ENCODE results near the gene MYO1H. TPM values are rescaled to one million over a fixed set of nuclear protein-coding genes. Genes with fewer than 3 reads are reported as not detected.

The MYO1H gene
- total and polyA plus RNA-seq, 2 of the 8 experiments (the other 6 are each of a cell fraction or from before 2014, with no cell fraction given), result 0.03 TPM; not detected in 1

DNA sequence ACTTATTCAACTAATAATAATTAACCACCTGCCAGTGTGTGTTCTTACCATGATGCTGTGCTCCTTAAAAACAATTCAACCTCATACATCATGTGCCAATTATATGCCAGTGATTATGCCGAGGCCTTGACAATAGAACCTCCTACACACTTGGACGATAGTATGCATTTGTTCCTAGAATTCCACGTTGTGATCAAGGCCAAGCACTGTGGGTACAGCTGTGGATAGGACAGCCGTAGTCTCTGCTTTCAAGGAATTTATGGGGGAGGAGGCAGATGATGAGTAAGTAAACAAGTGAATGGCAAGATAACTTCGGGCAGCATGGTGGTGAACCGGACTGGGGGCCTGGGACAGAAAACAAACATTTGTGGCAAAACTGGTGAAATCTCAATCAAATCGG lies 18.0 kb upstream of the MYO1H start:
- no peak overlapping the region for H2AFZ ChIP-seq (ENCODE audit: low read length)
- H4K8ac ChIP-seq (ENCODE audit: extremely low read depth, insufficient read depth, low read length), result no peak overlapping the region
- H4K5ac ChIP-seq (ENCODE audit: insufficient read length, low read depth, low read length), result no peak overlapping the region
- H2BK120ac ChIP-seq (replicated peaks; ENCODE audit: low read depth, low read length), result no peak overlapping the region
- FAIRE-seq (no peak), DNase-seq (ENCODE audit: low read depth in 1 of 2, low spot score in 2 of 2) (no peak)
- ChIA-PET CTCF (ENCODE audit: partially characterized antibody) (interaction anchor here (1.1 to 1.8 kb wide), 2 partner anchors 18 to 57 kb away, joined by 4 to 5 read pairs; partner anchors contain the start of gene MYO1H), POLR2A (ENCODE audit: partially characterized antibody) (no interaction called here)
- H3K14ac ChIP-seq (ENCODE audit: insufficient read length), result no peak overlapping the region
- H2BK15ac ChIP-seq (ENCODE audit: low read length), result no peak overlapping the region
- no peak overlapping the region for H2BK20ac ChIP-seq (ENCODE audit: low read length)
- H3K9ac ChIP-seq (replicated peaks in 1 of 4; ENCODE audit: extremely low read depth in 1 of 4, low read depth in 3 of 4, low read length in 3 of 4), result no peak overlapping the region
- H4K91ac ChIP-seq (replicated peaks; ENCODE audit: insufficient read length, low read length), result no peak overlapping the region
- H3K4me2 ChIP-seq (ENCODE audit: insufficient read depth in 1 of 2, low read depth in 2 of 2, low read length in 2 of 2), result no peak overlapping the region
- no peaks in the 10 kb centered on the region for H4K20me1 ChIP-seq (replicated peaks in 1 of 2; ENCODE audit: control insufficient read depth in 1 of 2, insufficient read depth in 2 of 2, low read length in 2 of 2)
- no peaks in the 10 kb centered on the region; a peak in 1 of 7 replicates for H3K27me3 ChIP-seq (replicated peaks in 1 of 4; ENCODE audit: control insufficient read depth in 3 of 4, extremely low read depth in 1 of 4, insufficient read depth in 3 of 4, low read length in 3 of 4)
- H3K4ac ChIP-seq (replicated peaks; ENCODE audit: insufficient read length, low read depth, low read length), result no peak overlapping the region
- H3K18ac ChIP-seq (ENCODE audit: extremely low read depth, low read length), result no peak overlapping the region
- H3K36me3 ChIP-seq (ENCODE audit: control insufficient read depth in 2 of 4, insufficient read depth in 4 of 4, low read length in 3 of 4), result no peaks in the 10 kb centered on the region
- no peak overlapping the region for H2BK5ac ChIP-seq (ENCODE audit: low read depth, low read length)
- H2BK12ac ChIP-seq (ENCODE audit: low read depth, low read length), result no peak overlapping the region
- no peaks in the 10 kb centered on the region for H3K23me2 ChIP-seq (ENCODE audit: low read depth, low read length)
- H3K4me1 ChIP-seq (replicated peaks in 1 of 4; ENCODE audit: control insufficient read depth in 3 of 4, insufficient read depth in 4 of 4, low read length in 3 of 4), result no peaks in the 10 kb centered on the region
- H3K79me1 ChIP-seq (ENCODE audit: low read depth, low read length), result no peaks in the 10 kb centered on the region
- no peak overlapping the region for H2AK5ac ChIP-seq (ENCODE audit: low read depth, low read length)
- H3K9me3 ChIP-seq (ENCODE audit: insufficient read depth in 2 of 2, low read depth in 1 of 2, low read length in 1 of 2), result no peaks in the 10 kb centered on the region
- no peak overlapping the region for H3K23ac ChIP-seq (ENCODE audit: insufficient read length)
- H3K27ac ChIP-seq (ENCODE audit: low read depth, low read length), result no peak overlapping the region
- no peaks in the 10 kb centered on the region for H3K79me2 ChIP-seq (ENCODE audit: control insufficient read depth in 1 of 2, insufficient read depth in 2 of 2, low read length in 2 of 2)
- H3K56ac ChIP-seq (replicated peaks; ENCODE audit: insufficient read length, low read depth, low read length), result no peak overlapping the region
- no peak overlapping the region for H3K4me3 ChIP-seq (ENCODE audit: extremely low read depth in 1 of 4, insufficient read depth in 2 of 4, low read depth in 3 of 4, low read length in 4 of 4)
- WGBS, 2 experiments (ENCODE audit: extremely low coverage in 1 of 2, insufficient coverage in 1 of 2, insufficient read length in 1 of 2, insufficient replicate concordance in 2 of 2, low coverage in 1 of 2, low lambda C conversion rate in 2 of 2, missing lambda C conversion rate in 1 of 2), result 88% methylated on average over 7 of the region's 7 CpGs; no CpG with 5 or more reads in 1 of the 2 experiments
- TF ChIP-seq SP4 (IDR thresholded peaks at IDR 0.05; ENCODE audit: low read length) (no peak), TAF1 (IDR thresholded peaks at IDR 0.05; ENCODE audit: low read depth, low read length) (no peak), KDM5A (IDR thresholded peaks at IDR 0.05; ENCODE audit: low read length) (no peak), JUN (IDR thresholded peaks at IDR 0.05; ENCODE audit: low read depth, low read length) (no peak), SAP30 (IDR thresholded peaks at IDR 0.05; ENCODE audit: insufficient read depth, insufficient replicate concordance, low read length) (no peak), HDAC2 (IDR thresholded peaks at IDR 0.05; ENCODE audit: borderline replicate concordance in 1 of 2, low read depth in 2 of 2, low read length in 2 of 2) (no peak), FOSL1 (IDR thresholded peaks at IDR 0.05; ENCODE audit: insufficient read depth, low read depth, low read length) (no peak), TBP (IDR thresholded peaks at IDR 0.05; ENCODE audit: low read depth, low read length) (no peak), POU5F1 (IDR thresholded peaks at IDR 0.05; ENCODE audit: low read depth, low read length) (no peak), SIN3A (conservative IDR thresholded peaks at IDR 0.05 in 1 of 2, IDR thresholded peaks at IDR 0.05 in 1 of 2; ENCODE audit: low read depth in 1 of 2, low read length in 2 of 2) (no peak), CBX8 (IDR thresholded peaks at IDR 0.05; ENCODE audit: borderline replicate concordance, low read depth, low read length) (no peak)
- TF ChIP-seq, protein P1, sequence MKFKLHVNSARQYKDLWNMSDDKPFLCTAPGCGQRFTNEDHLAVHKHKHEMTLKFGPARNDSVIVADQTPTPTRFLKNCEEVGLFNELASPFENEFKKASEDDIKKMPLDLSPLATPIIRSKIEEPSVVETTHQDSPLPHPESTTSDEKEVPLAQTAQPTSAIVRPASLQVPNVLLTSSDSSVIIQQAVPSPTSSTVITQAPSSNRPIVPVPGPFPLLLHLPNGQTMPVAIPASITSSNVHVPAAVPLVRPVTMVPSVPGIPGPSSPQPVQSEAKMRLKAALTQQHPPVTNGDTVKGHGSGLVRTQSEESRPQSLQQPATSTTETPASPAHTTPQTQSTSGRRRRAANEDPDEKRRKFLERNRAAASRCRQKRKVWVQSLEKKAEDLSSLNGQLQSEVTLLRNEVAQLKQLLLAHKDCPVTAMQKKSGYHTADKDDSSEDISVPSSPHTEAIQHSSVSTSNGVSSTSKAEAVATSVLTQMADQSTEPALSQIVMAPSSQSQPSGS (IDR thresholded peaks at IDR 0.05; ENCODE audit: low read length), result no peak
